OCI-M1 (cell line): ENCODE results near the gene CD274.

Source experiments
- DNase-seq: peaks from one replicate; lab custom pipeline; 2025; lab: John Stamatoyannopoulos, UW

CD274 gene

DNA sequence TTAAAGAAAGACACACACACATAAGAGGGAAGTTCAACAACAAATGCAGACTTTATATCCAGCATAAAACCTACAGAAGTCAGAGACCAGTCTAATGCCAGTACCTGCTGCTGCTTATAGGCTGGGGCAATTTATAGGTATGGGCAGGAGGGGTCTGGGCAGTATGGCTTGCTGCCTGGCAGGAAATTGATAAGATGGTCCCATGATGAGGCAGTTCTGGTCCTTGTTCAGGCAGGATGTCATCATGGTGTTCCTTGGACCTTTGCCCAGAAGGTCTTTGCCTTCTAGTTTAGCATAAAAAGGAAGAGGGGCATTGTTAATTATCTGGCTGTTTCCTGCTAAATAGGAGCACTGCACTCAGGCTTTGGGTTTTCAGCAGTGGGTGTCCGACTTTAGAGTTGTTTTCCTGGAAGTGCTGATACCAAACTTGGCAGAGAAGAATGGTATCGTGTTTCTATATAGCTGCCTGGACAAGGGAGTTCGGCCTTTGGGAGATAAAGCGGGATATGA lies 49.6 kb downstream of the CD274 start:
- DNase-seq: peak; percentile 100

DNA sequence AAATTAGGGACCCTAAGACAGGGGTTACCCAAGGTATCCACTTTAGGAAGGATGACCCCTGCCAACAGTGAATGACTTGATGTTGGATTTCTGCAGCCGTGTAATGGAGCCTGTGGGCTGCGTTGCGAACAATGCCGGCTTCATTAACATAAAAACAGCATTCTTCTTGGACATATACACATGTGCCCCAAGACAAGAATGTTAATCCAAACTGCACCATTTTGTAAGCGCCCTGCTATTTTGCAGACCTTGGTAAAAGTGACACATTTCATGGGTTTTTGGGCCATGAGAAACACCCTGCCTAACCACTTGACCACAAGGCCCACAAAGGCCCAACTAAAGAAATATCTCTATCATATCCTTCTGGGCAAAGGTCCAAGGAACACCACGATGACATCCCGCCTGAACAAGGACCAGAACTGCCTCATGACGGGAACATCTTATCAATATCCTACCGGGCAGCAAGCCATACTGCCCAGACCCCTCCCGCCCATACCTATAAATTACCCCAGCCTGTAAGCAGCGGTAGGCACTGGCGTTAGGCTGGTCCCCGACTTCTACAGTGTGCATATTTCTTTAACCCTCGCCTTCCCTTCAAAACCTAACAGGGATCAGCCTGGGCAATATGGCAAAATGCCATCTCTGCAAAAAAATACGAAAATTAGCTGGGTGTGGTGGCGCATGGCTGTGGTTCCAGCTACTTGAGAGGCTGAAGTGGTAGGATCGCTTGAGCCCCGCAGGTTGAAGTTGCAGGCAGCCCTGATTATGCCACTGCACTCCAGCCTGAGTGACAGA lies 50.3 kb downstream of the CD274 start:
- DNase-seq: peak; percentile 100

DNA sequence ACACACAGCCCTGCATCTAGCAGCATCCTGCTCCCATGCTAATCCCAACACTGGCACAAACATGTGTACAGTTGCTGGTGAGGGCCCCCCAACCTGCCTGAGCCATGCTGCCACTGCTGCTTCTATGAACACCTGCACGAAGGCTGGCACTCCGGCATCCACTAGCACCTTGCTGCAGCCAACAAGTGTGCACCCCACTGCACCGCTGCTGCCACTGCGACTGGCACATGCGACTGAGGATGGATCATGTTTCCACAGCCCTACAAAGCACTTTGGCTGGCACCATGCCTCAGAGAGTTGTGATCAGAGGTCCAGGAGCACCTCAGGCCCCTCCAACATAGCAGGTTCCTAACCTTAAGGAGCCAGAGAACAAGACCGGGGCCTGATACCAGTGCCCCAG lies 52.2 kb downstream of the CD274 start:
- DNase-seq: no peak

DNA sequence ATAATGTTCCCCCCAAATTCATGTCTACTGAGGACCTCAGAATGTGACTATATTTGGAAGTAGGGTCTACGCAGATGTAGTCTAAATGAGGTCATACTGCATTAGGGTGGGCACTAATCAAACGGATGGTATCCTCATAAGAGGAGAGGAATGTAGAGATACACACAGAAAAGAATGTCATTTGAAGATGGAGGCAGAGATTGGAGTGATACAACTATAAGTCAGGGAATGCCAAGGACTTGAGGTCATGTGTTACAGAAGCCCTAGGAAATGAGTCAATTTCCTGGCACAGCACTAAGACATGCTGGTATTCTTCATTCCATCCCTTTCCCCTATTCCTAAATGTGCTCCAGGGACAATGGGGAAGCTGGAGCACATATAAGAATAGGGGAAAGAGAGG lies 59.2 kb downstream of the CD274 start:
- DNase-seq: no peak

DNA sequence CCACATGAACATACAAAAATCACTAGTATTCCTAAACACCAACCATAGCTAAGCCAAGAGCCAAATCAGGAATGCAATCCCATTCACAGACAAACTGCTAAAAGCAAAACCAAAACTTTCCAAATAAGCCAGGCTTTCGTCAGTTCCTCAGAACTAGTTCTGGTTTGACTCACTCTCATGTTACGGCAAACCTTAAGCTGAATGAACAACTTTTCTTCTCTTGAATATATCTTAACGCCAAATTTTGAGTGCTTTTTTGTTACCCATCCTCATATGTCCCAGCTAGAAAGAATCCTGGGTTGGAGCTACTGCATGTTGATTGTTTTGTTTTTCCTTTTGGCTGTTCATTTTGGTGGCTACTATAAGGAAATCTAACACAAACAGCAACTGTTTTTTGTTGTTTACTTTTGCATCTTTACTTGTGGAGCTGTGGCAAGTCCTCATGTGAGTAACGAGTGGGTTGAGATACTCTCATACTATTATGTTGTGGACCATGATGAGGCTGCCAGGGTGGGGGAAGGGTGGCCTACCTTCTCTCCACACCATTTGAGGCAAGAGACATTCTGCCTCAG lies 60.1 kb downstream of the CD274 start, which contains the start of gene PDCD1LG2:
PDCD1LG2 (plus strand) TSS at position 172 of the 572 bp plus-strand sequence. CDS start 12,016 bp downstream, outside the sequence.
- DNase-seq: peak; percentile 98

DNA sequence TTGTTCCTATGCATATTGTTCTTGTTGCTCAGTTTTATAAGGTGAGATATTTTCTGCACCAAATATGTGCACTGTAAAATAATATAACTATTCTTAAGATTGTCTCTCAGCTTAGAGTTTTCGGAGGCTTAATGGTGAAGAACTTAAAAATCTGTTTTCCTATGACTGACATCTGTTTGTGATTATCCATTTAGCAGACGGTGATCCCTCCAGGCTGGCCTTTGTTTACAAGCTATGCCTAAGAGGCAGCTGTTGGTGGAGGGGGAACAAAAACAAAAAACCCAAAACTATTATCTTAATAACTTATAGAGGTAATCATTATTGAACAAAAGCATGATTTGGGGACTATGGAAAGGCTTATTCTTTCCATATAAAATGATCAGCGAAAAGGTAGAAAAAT lies 60.6 kb downstream of the CD274 start:
- no peak for DNase-seq

DNA sequence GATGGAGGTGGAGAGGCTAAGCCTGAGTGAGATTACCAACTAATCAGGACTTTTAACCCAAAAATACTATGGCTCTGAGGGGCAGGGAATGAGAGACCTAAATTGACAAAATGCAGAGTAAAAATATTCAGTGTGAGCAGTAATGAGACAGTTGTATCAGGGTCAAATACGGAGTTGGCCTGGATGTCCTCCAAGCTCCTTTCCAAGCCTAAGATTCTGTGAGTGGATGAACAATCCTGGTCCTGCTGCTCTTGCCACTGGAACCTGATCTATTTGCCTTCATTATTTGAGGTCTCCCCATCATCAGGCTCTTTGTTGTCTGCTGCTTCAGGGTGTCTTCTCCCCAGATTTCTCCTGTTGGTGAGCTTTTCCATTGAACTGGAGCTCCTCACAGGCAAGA lies 61.1 kb downstream of the CD274 start:
- no peak for DNase-seq

DNA sequence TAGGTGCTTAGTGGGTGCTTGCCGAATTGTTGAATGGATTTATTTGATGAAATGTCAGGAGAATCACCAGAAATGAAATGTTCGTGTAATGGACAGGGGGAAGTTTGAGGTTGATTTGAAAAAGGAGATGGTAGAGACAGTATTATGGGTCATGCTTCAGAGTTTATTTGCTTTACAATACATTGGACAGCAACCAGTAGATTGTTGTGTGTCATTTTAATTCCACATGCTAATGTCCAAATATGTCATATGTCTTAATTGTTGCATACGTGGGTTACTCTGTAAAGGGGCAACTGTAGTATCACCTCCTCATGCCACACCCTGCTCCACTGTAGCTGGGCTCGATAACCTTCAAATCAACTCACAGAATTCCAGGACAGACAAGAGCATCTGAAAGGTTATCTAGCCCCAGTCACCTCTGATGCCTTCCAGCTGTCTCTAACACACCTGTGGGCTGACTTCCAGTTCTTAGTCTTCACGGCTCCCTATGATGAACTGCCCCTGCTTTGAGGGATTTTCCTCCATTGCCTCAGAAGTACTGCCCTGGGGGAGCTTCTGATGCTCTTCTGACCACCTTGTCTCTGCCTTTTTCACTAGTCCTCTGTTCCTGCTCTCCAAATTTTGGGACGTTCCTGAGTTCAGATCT lies 61.7 kb downstream of the CD274 start:
- DNase-seq: no peak

DNA sequence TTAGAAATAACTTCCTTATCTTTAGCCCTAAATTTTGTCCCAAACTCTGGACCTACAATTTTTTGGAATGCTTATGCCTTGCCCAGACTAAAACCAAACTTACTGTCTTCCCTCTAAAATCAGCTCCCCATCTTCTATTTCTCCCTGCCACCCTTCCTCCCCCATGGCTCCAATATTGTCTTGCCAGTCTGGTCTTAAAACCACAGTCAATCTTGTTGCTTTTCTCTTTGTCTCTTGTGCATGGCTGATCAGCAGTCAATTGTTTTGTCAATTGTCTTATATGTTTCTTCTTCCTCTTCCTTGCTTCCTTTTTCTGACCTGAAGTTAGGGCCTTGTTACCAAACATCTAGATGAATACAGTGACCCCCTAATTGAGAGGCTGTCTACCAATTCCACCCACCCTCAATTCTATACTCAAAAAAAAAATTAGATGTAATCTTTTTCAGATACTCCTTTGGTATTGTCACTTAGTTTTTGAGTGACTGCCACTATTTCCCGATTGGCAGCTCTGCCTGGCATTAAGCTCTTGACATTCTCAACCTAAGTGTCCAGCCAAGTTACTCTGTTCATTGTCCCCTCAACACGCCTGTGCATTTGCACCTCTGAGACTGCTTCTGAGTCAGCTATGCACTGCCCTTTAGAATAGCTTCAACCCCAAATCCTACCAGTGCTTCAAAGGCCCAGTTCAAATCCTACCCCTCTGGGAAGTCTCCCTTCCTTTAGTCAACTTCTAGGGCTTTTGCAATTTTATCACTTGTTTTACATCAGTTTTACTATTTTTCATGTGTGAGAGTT lies 62.5 kb downstream of the CD274 start:
- DNase-seq: no peak

DNA sequence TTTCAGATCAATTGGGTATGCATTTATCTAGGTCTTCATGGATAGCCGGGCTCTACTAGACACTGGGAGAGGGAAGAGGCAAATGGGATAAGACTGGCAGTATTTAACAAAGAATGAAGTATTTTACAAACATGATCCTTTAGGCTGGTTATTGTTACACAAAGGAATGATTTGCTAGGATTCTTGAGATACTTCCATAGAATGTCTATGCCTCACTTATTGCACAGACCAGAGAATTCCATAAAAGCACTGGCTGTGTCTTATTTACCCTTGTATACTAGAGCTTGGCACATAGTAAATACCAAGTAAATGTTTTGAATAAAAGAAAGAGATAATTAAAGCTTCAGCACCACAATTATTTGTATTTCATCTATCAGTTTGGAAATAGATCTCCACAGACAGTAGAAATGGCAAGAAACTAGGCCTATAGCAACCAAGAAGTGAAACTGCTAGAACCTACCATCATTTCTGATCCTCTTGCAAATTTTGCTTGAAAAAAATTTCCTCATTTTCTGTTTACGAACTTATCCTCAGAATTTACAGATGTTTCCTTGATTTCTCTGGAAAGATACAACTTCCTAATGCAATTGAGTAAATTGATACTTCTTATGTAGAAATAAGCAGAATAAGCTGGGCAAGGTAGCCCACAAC lies 63.7 kb downstream of the CD274 start:
- no peak for DNase-seq

DNA sequence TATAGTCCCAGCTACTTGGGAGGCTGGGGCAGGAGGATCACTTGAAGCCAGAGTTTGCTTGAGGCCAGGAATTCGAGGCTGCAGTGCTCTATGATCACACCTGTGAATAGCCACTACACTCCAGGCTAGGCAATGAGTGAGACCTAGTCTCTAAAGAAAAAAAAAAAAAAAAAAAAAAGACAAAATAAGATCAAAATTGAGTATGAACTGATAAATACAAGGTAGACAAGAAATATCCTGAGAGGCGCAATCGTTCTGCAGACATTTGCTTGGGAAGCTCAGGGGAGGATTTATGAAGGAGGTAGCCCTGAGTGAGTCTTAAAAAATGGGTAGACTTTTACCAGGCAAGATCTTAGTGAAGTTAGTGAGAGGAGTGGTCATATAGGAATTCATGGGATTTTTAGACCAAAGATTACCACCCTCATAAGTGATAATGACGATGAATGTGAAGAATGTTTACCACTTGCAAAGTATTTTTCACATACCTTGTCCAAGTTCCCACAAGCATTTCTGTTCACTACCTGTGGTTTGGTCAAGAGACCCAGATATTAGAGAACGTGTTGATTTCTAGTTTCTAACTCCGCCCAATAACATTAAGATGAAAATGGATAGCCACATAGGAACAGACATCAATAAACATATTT lies 64.4 kb downstream of the CD274 start:
- no peak for DNase-seq

DNA sequence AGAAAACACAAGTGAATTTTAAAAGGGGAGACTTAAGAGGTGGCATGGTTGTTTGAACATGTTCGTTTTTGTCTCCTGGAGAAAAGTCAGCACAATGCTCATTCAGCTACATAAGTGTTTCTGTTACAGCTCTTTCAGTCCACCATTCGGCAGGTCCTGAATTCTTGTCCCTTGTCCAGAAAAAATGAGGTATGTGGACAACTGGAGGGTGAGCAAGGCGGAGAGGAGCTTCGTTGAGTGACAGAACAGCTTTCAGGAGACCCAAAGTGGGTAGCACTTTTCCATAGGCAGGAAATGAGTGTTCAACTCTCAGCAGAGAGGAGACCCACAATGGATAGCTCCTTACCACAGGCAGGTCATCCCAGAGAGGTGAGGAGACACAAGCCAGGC lies 64.9 kb downstream of the CD274 start:
- DNase-seq: no peak

DNA sequence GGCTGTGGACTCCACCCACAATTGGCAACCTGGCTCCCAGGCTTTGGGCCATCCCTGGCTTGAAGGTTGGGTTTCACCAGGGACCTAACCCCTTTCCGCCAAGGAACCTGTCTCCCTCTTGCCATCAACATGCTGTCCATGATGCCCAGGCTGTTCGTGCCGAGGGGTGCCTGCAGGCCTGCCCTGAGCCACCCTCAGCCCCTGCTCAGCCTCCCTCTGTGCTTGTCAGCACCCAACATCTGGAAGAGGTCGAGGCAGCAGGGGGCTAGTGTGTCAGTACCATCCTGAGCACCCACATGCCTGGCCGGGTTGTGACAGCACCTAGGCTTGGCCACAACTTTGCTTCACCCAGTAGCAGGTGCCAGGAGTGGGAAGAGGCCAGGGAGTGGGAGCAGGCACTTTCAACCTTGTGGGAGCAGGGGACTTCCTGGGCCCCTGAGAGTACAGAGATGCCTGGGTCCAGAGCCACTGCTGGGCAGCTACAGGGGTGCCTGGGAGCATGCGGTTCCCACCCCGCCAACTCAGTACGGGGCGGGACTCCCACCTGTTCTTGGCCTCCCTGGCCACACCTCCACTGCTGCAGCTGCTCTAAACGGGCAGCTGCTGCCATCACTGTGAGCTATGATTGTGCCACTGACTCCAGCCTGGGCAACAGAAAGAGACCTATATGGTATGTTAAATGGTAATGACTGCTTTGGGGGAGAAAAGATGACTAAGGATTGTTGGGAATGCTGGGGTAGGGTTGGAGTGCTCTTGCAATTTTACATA lies 66.3 kb downstream of the CD274 start:
- no peak for DNase-seq

DNA sequence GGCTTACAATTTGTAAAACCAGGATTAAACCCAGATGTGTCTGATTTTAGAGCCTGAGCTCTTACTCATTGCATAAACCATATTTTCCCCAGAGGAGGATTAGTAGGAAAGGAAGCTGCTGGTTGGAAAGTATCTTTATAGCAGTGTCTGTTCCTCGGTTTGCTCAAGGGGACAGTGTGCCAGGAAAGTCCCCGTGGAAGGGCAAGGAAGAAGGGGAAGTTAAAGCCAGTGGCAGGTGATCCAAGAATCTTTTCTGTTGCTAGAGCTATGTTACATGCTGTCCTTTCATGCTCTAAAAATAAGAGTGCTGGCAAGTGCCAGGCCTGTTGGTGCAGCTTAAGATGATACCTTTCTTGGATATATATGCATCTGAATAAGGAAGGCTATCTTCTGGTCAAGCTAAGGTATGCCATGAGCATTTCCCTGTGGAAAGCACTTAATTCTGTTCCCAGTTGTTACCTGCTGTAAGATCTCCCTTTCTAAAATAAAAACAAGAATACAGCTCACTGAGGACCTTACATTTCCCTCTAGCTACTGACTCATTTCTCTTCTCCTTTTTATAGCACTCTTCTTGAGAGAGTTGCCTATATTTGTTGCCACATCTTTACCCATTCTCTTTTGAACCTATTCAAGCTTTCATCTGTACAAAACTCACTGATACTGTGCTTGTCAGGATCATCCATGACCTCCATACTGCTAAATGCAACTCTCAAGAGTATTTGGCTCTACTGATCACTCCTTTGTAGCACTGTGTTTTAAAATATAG lies 68.0 kb downstream of the CD274 start:
- no peak for DNase-seq

DNA sequence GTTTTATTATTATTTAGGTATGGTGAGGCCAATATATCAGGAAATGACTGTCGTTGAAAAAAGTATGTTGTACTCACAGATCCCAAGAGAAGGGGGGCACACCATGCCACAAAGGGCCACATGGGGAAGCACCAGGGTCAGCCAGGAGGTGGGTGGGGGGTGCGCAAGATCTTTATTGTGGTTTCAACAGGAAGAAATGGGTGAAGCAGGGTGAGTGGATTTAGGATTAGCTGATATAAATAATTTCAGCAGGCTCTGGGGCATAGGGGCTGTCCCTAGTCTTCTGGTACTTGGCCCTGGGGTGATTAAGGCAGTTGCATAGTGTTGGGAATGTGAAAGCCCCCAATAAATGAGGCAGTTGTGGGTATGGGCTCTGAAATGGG lies 68.6 kb downstream of the CD274 start:
- DNase-seq: no peak
